H1 (cell line): ENCODE measurements around the gene ADGRB2. TPM values are rescaled to one million over a fixed set of nuclear protein-coding genes. Genes with fewer than 3 reads are reported as not detected.

Source experiments
- CTCF ChIA-PET: fragments of 300-600 bp; sonication (Branson Sonifier 250); formaldehyde crosslinking; loops from one replicate; lab custom pipeline; 2021; ENCODE audit not compliant: partially characterized antibody; lab: Charles Lee
- POLR2A ChIA-PET: fragments of 300-600 bp; sonication (Branson Sonifier 250); formaldehyde crosslinking; loops from one replicate; lab custom pipeline; 2021; ENCODE audit warnings: inconsistent platforms; ENCODE audit not compliant: partially characterized antibody; lab: Charles Lee
- DNase-seq, 2 experiments: peaks; one replicate each; pipeline versions ENCODE4 v3.0.0 to v3.0.0-alpha.2; 2010 to 2022; ENCODE audit warnings: low spot score in 2 of 2, low read depth in 1 of 2, mixed read lengths in 1 of 2
- FAIRE-seq: peaks from 2 replicates; lab custom pipeline; 2011; peaks lifted over from hg19 to GRCh38; lab: Jason Lieb, UNC
- H2AFZ ChIP-seq: 2 replicates; pipeline ENCODE4 v1.8.1; 2012; ENCODE audit warnings: low read length, inconsistent platforms
- H2AK5ac ChIP-seq: 2 replicates; pipeline ENCODE4 v1.6.1; 2013; ENCODE audit warnings: low read depth, low read length
- H2BK120ac ChIP-seq: replicated peaks from 2 replicates; pipeline ENCODE3; 2013; ENCODE audit warnings: low read depth, low read length, inconsistent platforms
- H2BK12ac ChIP-seq: 2 replicates; pipeline ENCODE4 v1.6.1; 2013; ENCODE audit warnings: low read depth, low read length
- H2BK15ac ChIP-seq: 2 replicates; pipeline ENCODE4 v1.6.1; 2013; ENCODE audit warnings: low read length
- H2BK20ac ChIP-seq: 2 replicates; pipeline ENCODE4 v1.6.1; 2013; ENCODE audit warnings: low read length
- H2BK5ac ChIP-seq: 2 replicates; pipeline ENCODE4 v1.6.1; 2013; ENCODE audit warnings: low read depth, low read length
- H3K14ac ChIP-seq: 2 replicates; pipeline ENCODE4 v1.6.1; 2013; ENCODE audit warnings: inconsistent platforms; ENCODE audit not compliant: insufficient read length
- H3K18ac ChIP-seq: 2 replicates; pipeline ENCODE4 v1.6.1; 2013; ENCODE audit warnings: low read length; ENCODE audit errors: extremely low read depth
- H3K23ac ChIP-seq: 2 replicates; pipeline ENCODE4 v1.6.1; 2013; ENCODE audit warnings: inconsistent platforms; ENCODE audit not compliant: insufficient read length
- H3K23me2 ChIP-seq: 2 replicates; pipeline ENCODE4 v1.6.1; 2013; ENCODE audit warnings: low read depth, low read length
- H3K27ac ChIP-seq: 2 replicates; pipeline ENCODE4 v1.6.1; 2011; ENCODE audit warnings: low read depth, low read length, inconsistent platforms
- H3K27me3 ChIP-seq, 4 experiments: replicated peaks in 1 of 4; 1 replicate in 1 of 4; 2 replicates in 3 of 4; pipeline versions ENCODE4 v1.6.1 to v1.8.1; 2011 to 2013; ENCODE audit warnings: low read length in 3 of 4, mild to moderate bottlenecking in 3 of 4, inconsistent platforms in 2 of 4, mixed read lengths in 2 of 4, moderate library complexity in 1 of 4; ENCODE audit not compliant: control insufficient read depth in 3 of 4, insufficient read depth in 3 of 4; ENCODE audit errors: extremely low read depth in 1 of 4
- H3K36me3 ChIP-seq, 4 experiments: 2 replicates each; pipeline versions ENCODE4 v1.6.1 to v1.8.1; 2011 to 2013; ENCODE audit warnings: mild to moderate bottlenecking in 4 of 4, low read length in 3 of 4, moderate library complexity in 2 of 4, control low read depth in 1 of 4, inconsistent platforms in 1 of 4; ENCODE audit not compliant: insufficient read depth in 4 of 4, control insufficient read depth in 2 of 4
- H3K4ac ChIP-seq: replicated peaks from 2 replicates; pipeline ENCODE3; 2013; ENCODE audit warnings: low read length, low read depth, mixed read lengths, inconsistent platforms; ENCODE audit not compliant: insufficient read length
- H3K4me1 ChIP-seq, 4 experiments: replicated peaks in 1 of 4; 1 replicate in 1 of 4; 2 replicates in 3 of 4; pipeline versions ENCODE4 v1.6.1 to v1.8.1; 2011 to 2013; ENCODE audit warnings: low read length in 3 of 4, inconsistent platforms in 2 of 4, mixed read lengths in 1 of 4; ENCODE audit not compliant: insufficient read depth in 4 of 4, control insufficient read depth in 3 of 4
- H3K4me2 ChIP-seq, 2 experiments: 2 replicates each; pipeline versions ENCODE4 v1.6.1 to v1.8.1; 2011 to 2013; ENCODE audit warnings: low read depth in 2 of 2, low read length in 2 of 2, control low read depth in 1 of 2, inconsistent platforms in 1 of 2, mild to moderate bottlenecking in 1 of 2; ENCODE audit not compliant: insufficient read depth in 1 of 2
- H3K4me3 ChIP-seq, 4 experiments: fragments of 200-600, 300-600 bp in 1 of 4; sonication (generic), shearing (Covaris generic), sonication (Bioruptor Twin) in 1 of 4; 2 replicates each; pipeline versions ENCODE4 v1.5.1 to v1.8.1; 2011 to 2016; ENCODE audit warnings: low read length in 4 of 4, low read depth in 3 of 4, control low read depth in 2 of 4, inconsistent platforms in 2 of 4, mild to moderate bottlenecking in 2 of 4, mixed read lengths in 1 of 4, moderate library complexity in 1 of 4; ENCODE audit not compliant: insufficient read depth in 2 of 4; ENCODE audit errors: extremely low read depth in 1 of 4
- H3K56ac ChIP-seq: replicated peaks from 2 replicates; pipeline ENCODE3; 2013; ENCODE audit warnings: low read depth, mild to moderate bottlenecking, mixed read lengths, low read length, inconsistent platforms; ENCODE audit not compliant: insufficient read length
- H3K79me1 ChIP-seq: 2 replicates; pipeline ENCODE4 v1.6.1; 2013; ENCODE audit warnings: low read depth, low read length, control low read depth
- H3K79me2 ChIP-seq, 2 experiments: 2 replicates each; pipeline versions ENCODE4 v1.6.1 to v1.8.1; 2012 to 2013; ENCODE audit warnings: low read length in 2 of 2, mild to moderate bottlenecking in 2 of 2, inconsistent platforms in 1 of 2; ENCODE audit not compliant: insufficient read depth in 2 of 2, control insufficient read depth in 1 of 2
- H3K9ac ChIP-seq, 4 experiments: replicated peaks in 1 of 4; 1 replicate in 1 of 4; 2 replicates in 3 of 4; pipeline versions ENCODE4 v1.6.1 to v1.8.1; 2011 to 2013; ENCODE audit warnings: low read depth in 3 of 4, low read length in 3 of 4, control low read depth in 2 of 4, mild to moderate bottlenecking in 2 of 4, moderate library complexity in 2 of 4, inconsistent platforms in 1 of 4; ENCODE audit errors: extremely low read depth in 1 of 4
- H3K9me3 ChIP-seq, 2 experiments: 2 replicates each; pipeline versions ENCODE4 v1.6.1 to v1.8.1; 2012 to 2013; ENCODE audit warnings: mild to moderate bottlenecking in 2 of 2, moderate library complexity in 2 of 2, control low read depth in 1 of 2, inconsistent platforms in 1 of 2, low read depth in 1 of 2, low read length in 1 of 2, mixed read lengths in 1 of 2; ENCODE audit not compliant: insufficient read depth in 2 of 2
- H4K20me1 ChIP-seq, 2 experiments: replicated peaks in 1 of 2; 2 replicates each; pipeline versions ENCODE3 to v1.8.1; 2011 to 2013; ENCODE audit warnings: inconsistent platforms in 2 of 2, low read length in 2 of 2, mild to moderate bottlenecking in 1 of 2; ENCODE audit not compliant: insufficient read depth in 2 of 2, control insufficient read depth in 1 of 2
- H4K5ac ChIP-seq: 2 replicates; pipeline ENCODE4 v1.6.1; 2013; ENCODE audit warnings: low read length, low read depth, mixed read lengths, inconsistent platforms; ENCODE audit not compliant: insufficient read length
- H4K8ac ChIP-seq: 2 replicates; pipeline ENCODE4 v1.8.0; 2013; ENCODE audit warnings: mild to moderate bottlenecking, moderate library complexity, low read length, inconsistent platforms; ENCODE audit not compliant: insufficient read depth; ENCODE audit errors: extremely low read depth
- H4K91ac ChIP-seq: replicated peaks from 2 replicates; pipeline ENCODE3; 2013; ENCODE audit warnings: low read length, mixed read lengths, inconsistent platforms; ENCODE audit not compliant: insufficient read length
- BCL11A ChIP-seq, 2 experiments: IDR thresholded peaks; one replicate each; pipeline ENCODE4 v1.6.1; 2011; ENCODE audit warnings: low read depth in 2 of 2, low read length in 2 of 2, mild to moderate bottlenecking in 2 of 2
- CHD2 ChIP-seq: IDR thresholded peaks from 2 replicates; pipeline ENCODE4 v1.6.1; 2012; ENCODE audit warnings: low read length, improper control_type of control experiment
- HDAC2 ChIP-seq, 2 experiments: fragments of 300-600 bp in 1 of 2; sonication (generic) in 1 of 2; IDR thresholded peaks; 2 replicates each; pipeline ENCODE4 v1.6.1; 2011 to 2012; ENCODE audit warnings: low read depth in 2 of 2, low read length in 2 of 2, mild to moderate bottlenecking in 2 of 2, moderate library complexity in 2 of 2, borderline replicate concordance in 1 of 2, inconsistent platforms in 1 of 2
- HDAC6 ChIP-seq: IDR thresholded peaks from one replicate; pipeline ENCODE4 v1.7.1; 2012; ENCODE audit warnings: low read depth, mild to moderate bottlenecking, inconsistent platforms, low read length, moderate library complexity
- MAFK ChIP-seq: IDR thresholded peaks from 2 replicates; pipeline ENCODE4 v1.6.1; 2012; ENCODE audit warnings: low read depth, mild to moderate bottlenecking, improper control_type of control experiment, low read length
- SIRT6 ChIP-seq: IDR thresholded peaks from one replicate; pipeline ENCODE4 v1.7.1; 2012; ENCODE audit warnings: low read length, inconsistent platforms
- SIX5 ChIP-seq: IDR thresholded peaks from 2 replicates; pipeline ENCODE4 v1.6.1; 2011; ENCODE audit warnings: mild to moderate bottlenecking, low read depth, low read length
- SUZ12 ChIP-seq: fragments of 200-600 bp; sonication (generic); IDR thresholded peaks from 2 replicates; pipeline ENCODE4 v1.6.1; 2012; ENCODE audit warnings: mild to moderate bottlenecking, inconsistent platforms, low read length, moderate library complexity, mixed read lengths
- TEAD4 ChIP-seq: IDR thresholded peaks from 2 replicates; pipeline ENCODE4 v1.6.1; 2012; ENCODE audit warnings: low read depth, low read length, inconsistent platforms, mixed read lengths
- ZNF274 ChIP-seq: IDR thresholded peaks from 2 replicates; pipeline ENCODE4 v1.7.0; 2012; ENCODE audit warnings: low read length, borderline replicate concordance; ENCODE audit errors: extremely low read depth
- WGBS, 2 experiments: shearing (Covaris generic) in 1 of 2; methylation state at CpG; one replicate each; pipeline versions ENCODE4 v1.1.6 to v1.1.7; 2013 to 2015; ENCODE audit warnings: low lambda C conversion rate in 2 of 2, mixed read lengths in 2 of 2, inconsistent platforms in 1 of 2, low coverage in 1 of 2, missing lambda C conversion rate in 1 of 2; ENCODE audit not compliant: insufficient replicate concordance in 2 of 2, insufficient coverage in 1 of 2, insufficient read length in 1 of 2; ENCODE audit errors: extremely low coverage in 1 of 2, missing lambda C conversion rate in 1 of 2; 5-methylcytosine and 5-hydroxymethylcytosine counted together
- polyA plus RNA-seq, 7 experiments: library from polyadenylated mRNA; depleted of rRNA in 3 of 7; stranded (reverse) in 5 of 7; unstranded in 2 of 7; fragments of >200 nt in 5 of 7; fragments of 200-250 nt in 2 of 7; gene quantifications; 1 replicate in 5 of 7; 2 replicates in 1 of 7; 4 replicates in 1 of 7; pipeline versions ENCODE4 v1.2.1 to v1.2.3, GENCODE V29; 2011 to 2013; ENCODE audit warnings: missing spikeins in 2 of 7, mixed read lengths in 2 of 7
- total RNA-seq: library from RNA; stranded (reverse); fragmentation: NEBNext Ultra II Directional; extraction: Animal tissue kit (Norgen Biotek cat#: 25700); gene quantifications from 2 replicates; pipeline ENCODE4 v1.2.1, GENCODE V29; 2021

Gene ADGRB2
- total and polyA plus RNA-seq, 2 of the 8 experiments (the other 6 are each of a cell fraction or from before 2014, with no cell fraction given), result 15.6 to 26.2 TPM

- CTCF ChIA-PET, result interaction anchor here (0.9 to 3.3 kb wide), 10 partner anchors 13 to 122 kb away, joined by 3 to 22 read pairs (median 4); partner anchors contain the start of gene ADGRB2
- DNase-seq, result no peak
- no peaks in the 10 kb centered on the region for H3K79me2 ChIP-seq
- TF ChIP-seq SUZ12 (no peak), MAFK (no peak), SIX5 (no peak), ZNF274 (no peak), HDAC2 (IDR thresholded peaks at IDR 0.05; ENCODE audit: borderline replicate concordance in 1 of 2, low read depth in 2 of 2, low read length in 2 of 2) (no peak), TEAD4 (no peak), BCL11A (IDR thresholded peaks at IDR 0.05; ENCODE audit: low read depth in 2 of 2, low read length in 2 of 2) (no peak), CHD2 (no peak), SIRT6 (no peak), HDAC6 (no peak)
Observed at GRCh38 chr1:31785020-31785946, 21.1 kb upstream of the ADGRB2 start.

More at GRCh38 chr1:31785020-31785946, 21.1 kb upstream of the ADGRB2 start:
- no peak overlapping the region for H4K8ac ChIP-seq
- no peak overlapping the region for H3K4me2 ChIP-seq
- no peak overlapping the region for H4K5ac ChIP-seq
- no peaks in the 10 kb centered on the region for H4K20me1 ChIP-seq
- no peak overlapping the region for H3K56ac ChIP-seq
- no peak overlapping the region for H3K4ac ChIP-seq
- H3K23me2 ChIP-seq, result peaks cover 10% of the 10 kb centered on the region
- no peaks in the 10 kb centered on the region for H3K27me3 ChIP-seq
- H3K18ac ChIP-seq, result no peak overlapping the region
- no peaks in the 10 kb centered on the region for H3K9me3 ChIP-seq
- no peak overlapping the region for H2BK120ac ChIP-seq
- peak overlapping the region; percentile 66 for H2AK5ac ChIP-seq
- H2BK5ac ChIP-seq, result peak overlapping the region; percentile 49; the same call in 1 of the 2 replicates
- H2AFZ ChIP-seq, result no peak overlapping the region
- no peaks in the 10 kb centered on the region for H3K36me3 ChIP-seq
- no peak overlapping the region; the same call in 1 of the 2 replicates for H2BK20ac ChIP-seq
- no peak overlapping the region for H3K27ac ChIP-seq
- peak overlapping the region; percentile 62 for H2BK15ac ChIP-seq
- no peak overlapping the region for H3K4me3 ChIP-seq
- H4K91ac ChIP-seq, result peak overlapping the region; percentile 5
- H2BK12ac ChIP-seq, result peak overlapping the region; percentile 96; the same call in 1 of the 2 replicates
- no peak for FAIRE-seq
- no peak overlapping the region for H3K9ac ChIP-seq
- no peak overlapping the region for H3K23ac ChIP-seq
- 84% methylated on average over 20 of the region's 20 CpGs; no CpG with 5 or more reads in 1 of the 2 experiments for WGBS, 2 experiments
- no peak overlapping the region for H3K14ac ChIP-seq
- POLR2A ChIA-PET, result interaction anchor here (0.6 to 1.4 kb wide), 4 partner anchors 24 to 81 kb away, joined by 3 to 4 read pairs (median 3); partner anchors contain the start of gene COL16A1
- no peaks in the 10 kb centered on the region for H3K79me1 ChIP-seq
- H3K4me1 ChIP-seq, result peaks cover 3 to 28% (median 22%) of the 10 kb centered on the region in 4 experiments
